ENCODE results near the gene SAMSN1.

DNA sequence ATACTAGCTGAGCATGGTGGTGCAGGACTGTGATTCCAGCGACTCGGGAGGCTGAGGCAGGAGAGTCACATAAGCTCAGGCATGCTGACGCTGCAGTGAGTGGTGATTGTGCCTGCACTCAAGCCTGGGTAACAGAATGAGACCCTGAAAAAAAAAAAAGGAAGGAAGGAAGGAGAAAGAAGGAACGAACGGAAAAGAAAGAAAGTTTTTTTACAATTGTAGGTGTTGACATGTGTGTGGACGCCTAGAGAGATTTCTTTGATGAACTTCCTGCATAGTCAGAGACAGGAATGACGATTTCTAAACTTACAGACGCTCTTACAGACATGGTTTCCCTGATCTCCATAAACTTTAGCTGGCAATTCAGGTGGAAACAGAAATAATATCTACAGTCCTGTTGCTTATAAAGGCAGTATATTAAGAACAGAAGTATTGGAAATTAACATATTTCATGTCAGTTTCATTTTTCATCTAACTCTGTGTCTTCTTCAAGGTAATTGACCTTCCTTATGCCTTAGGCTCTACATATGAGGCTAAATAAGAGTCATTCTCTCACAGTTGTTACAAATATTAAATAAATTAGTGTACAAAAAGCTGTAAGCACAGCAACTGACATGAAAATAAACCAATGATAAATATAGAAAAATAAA lies 4.1 kb downstream of the SAMSN1 start:
- TF ChIP-seq, protein P1, sequence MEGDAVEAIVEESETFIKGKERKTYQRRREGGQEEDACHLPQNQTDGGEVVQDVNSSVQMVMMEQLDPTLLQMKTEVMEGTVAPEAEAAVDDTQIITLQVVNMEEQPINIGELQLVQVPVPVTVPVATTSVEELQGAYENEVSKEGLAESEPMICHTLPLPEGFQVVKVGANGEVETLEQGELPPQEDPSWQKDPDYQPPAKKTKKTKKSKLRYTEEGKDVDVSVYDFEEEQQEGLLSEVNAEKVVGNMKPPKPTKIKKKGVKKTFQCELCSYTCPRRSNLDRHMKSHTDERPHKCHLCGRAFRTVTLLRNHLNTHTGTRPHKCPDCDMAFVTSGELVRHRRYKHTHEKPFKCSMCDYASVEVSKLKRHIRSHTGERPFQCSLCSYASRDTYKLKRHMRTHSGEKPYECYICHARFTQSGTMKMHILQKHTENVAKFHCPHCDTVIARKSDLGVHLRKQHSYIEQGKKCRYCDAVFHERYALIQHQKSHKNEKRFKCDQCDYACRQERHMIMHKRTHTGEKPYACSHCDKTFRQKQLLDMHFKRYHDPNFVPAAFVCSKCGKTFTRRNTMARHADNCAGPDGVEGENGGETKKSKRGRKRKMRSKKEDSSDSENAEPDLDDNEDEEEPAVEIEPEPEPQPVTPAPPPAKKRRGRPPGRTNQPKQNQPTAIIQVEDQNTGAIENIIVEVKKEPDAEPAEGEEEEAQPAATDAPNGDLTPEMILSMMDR (IDR thresholded peaks at IDR 0.05): no peak
- no peak for TF ChIP-seq EP300 (IDR thresholded peaks at IDR 0.05)
